Measurements from ENCODE around the gene MYO7A.

MYO7A gene

DNA sequence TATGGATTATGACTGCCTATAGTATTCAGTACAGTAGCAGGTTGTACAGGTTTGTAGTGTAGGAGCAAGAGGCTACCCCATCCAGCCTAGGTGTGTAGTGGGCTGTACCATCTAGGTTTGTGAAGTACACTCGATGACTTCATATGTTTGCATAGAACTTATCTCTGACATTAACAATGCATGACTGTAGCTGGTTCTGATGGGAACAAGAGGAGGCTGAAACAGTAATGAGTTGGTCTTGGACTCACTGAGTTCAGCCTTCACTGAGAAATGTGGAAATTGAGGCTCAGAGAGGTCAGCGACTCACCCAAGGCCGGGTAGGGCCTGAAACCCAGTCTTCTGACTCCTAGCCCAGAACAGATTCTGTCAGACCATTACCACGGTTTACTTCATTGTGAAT is 13.0 kb downstream of the MYO7A start:
- TF ChIP-seq, protein P1, sequence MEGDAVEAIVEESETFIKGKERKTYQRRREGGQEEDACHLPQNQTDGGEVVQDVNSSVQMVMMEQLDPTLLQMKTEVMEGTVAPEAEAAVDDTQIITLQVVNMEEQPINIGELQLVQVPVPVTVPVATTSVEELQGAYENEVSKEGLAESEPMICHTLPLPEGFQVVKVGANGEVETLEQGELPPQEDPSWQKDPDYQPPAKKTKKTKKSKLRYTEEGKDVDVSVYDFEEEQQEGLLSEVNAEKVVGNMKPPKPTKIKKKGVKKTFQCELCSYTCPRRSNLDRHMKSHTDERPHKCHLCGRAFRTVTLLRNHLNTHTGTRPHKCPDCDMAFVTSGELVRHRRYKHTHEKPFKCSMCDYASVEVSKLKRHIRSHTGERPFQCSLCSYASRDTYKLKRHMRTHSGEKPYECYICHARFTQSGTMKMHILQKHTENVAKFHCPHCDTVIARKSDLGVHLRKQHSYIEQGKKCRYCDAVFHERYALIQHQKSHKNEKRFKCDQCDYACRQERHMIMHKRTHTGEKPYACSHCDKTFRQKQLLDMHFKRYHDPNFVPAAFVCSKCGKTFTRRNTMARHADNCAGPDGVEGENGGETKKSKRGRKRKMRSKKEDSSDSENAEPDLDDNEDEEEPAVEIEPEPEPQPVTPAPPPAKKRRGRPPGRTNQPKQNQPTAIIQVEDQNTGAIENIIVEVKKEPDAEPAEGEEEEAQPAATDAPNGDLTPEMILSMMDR (IDR thresholded peaks at IDR 0.05; ENCODE audit: unreplicated experiment in 3 of 3) = no peak
- Mint-ChIP-seq H3K27ac (peak overlapping the region in 1 of 3 experiments; percentile 12), H3K27me3 (ENCODE audit: low read depth) (peaks cover 5% of the 10 kb centered on the region), H3K9me3 (no peaks in the 10 kb centered on the region), H3K36me3 (ENCODE audit: low read depth) (no peaks in the 10 kb centered on the region), H3K4me1 (peaks cover 18% of the 10 kb centered on the region), H3K4me3 (no peak overlapping the region)

GRCh38 chr11:77141475-77141874 is 13.4 kb downstream of the MYO7A start:
- H3K36me3 Mint-ChIP-seq (ENCODE audit: low read depth) = no peaks in the 10 kb centered on the region
- H3K4me1 Mint-ChIP-seq = peaks cover 18% of the 10 kb centered on the region
- H3K27ac Mint-ChIP-seq = no peak overlapping the region

GRCh38 chr11:77142091-77142975 is 14.3 kb downstream of the MYO7A start:
- Mint-ChIP-seq H3K9me3 (no peaks in the 10 kb centered on the region), H3K27me3 (ENCODE audit: low read depth) (peaks cover 13% of the 10 kb centered on the region), H3K4me1 (peaks cover 22% of the 10 kb centered on the region), H3K36me3 (ENCODE audit: low read depth) (no peaks in the 10 kb centered on the region), H3K4me3 (no peak overlapping the region), H3K27ac (no peak overlapping the region)
- TF ChIP-seq, protein P1 (IDR thresholded peaks at IDR 0.05; ENCODE audit: unreplicated experiment in 3 of 3) = no peak

More at GRCh38 chr11:77141475-77141874, 13.4 kb downstream of the MYO7A start:
- peaks cover 9% of the 10 kb centered on the region for H3K27me3 Mint-ChIP-seq (ENCODE audit: low read depth)
- TF ChIP-seq, protein P1 (IDR thresholded peaks at IDR 0.05; ENCODE audit: unreplicated experiment in 3 of 3) = no peak
- H3K9me3 Mint-ChIP-seq = no peaks in the 10 kb centered on the region
- no peak overlapping the region for H3K4me3 Mint-ChIP-seq

- H3K36me3 Mint-ChIP-seq (ENCODE audit: low read depth) = no peaks in the 10 kb centered on the region
- peaks cover 31% of the 10 kb centered on the region for H3K4me1 Mint-ChIP-seq
Observed at GRCh38 chr11:77143405-77144020, 15.5 kb downstream of the MYO7A start.

GRCh38 chr11:77144196-77144856 is 16.3 kb downstream of the MYO7A start:
- peaks cover 32% of the 10 kb centered on the region for H3K4me1 Mint-ChIP-seq
- no peaks in the 10 kb centered on the region for H3K9me3 Mint-ChIP-seq
- no peak overlapping the region for H3K4me3 Mint-ChIP-seq
- TF ChIP-seq, protein P1 (IDR thresholded peaks at IDR 0.05; ENCODE audit: unreplicated experiment in 3 of 3) = no peak
- H3K36me3 Mint-ChIP-seq (ENCODE audit: low read depth) = no peaks in the 10 kb centered on the region
- H3K27me3 Mint-ChIP-seq (ENCODE audit: low read depth) = peaks cover 21% of the 10 kb centered on the region
- no peak overlapping the region for H3K27ac Mint-ChIP-seq

More at GRCh38 chr11:77143405-77144020, 15.5 kb downstream of the MYO7A start:
- TF ChIP-seq, protein P1 (IDR thresholded peaks at IDR 0.05; ENCODE audit: unreplicated experiment in 3 of 3) = no peak
- peak overlapping the region in 1 of 3 experiments; percentile 49 for H3K27ac Mint-ChIP-seq
- no peak overlapping the region for H3K4me3 Mint-ChIP-seq
- peaks cover 21% of the 10 kb centered on the region for H3K27me3 Mint-ChIP-seq (ENCODE audit: low read depth)
- H3K9me3 Mint-ChIP-seq = no peaks in the 10 kb centered on the region
